SK-N-SH (cell line): ENCODE data around the gene REC8. TPM values are rescaled to one million over a fixed set of nuclear protein-coding genes. Genes with fewer than 3 reads are reported as not detected.

Experiments used
- CTCF ChIA-PET: fragments of 300-600, 350-600 bp; formaldehyde crosslinking; extraction: SDS; loops from one replicate; lab custom pipeline; 2021; lab: Yijun Ruan, JAX
- POLR2A ChIA-PET: fragments of 350-600 bp; sonication (Branson Sonifier 250); formaldehyde crosslinking; extraction: SDS; loops from one replicate; lab custom pipeline; 2020; ENCODE audit warnings: antibody characterized with exemption, inconsistent platforms; lab: Yijun Ruan, JAX
- DNase-seq: peaks from one replicate; pipeline ENCODE4 v3.0.0; 2012
- H2AFZ ChIP-seq: fragments of 200-600 bp; sonication (generic); 2 replicates; pipeline ENCODE4 v1.8.1; 2016; ENCODE audit warnings: antibody characterized with exemption, mild to moderate bottlenecking, low read depth
- H3F3A ChIP-seq: fragments of 200-600 bp; sonication (generic); replicated peaks from 2 replicates; pipeline ENCODE3; 2016; ENCODE audit warnings: antibody characterized with exemption, mild to moderate bottlenecking; ENCODE audit not compliant: insufficient read depth
- H3K27ac ChIP-seq, 2 experiments: fragments of 200-500 bp in 1 of 2; fragments of 200-600 bp in 1 of 2; sonication (Bioruptor generic) in 1 of 2; sonication (generic), shearing (Covaris generic) in 1 of 2; 2 replicates each; pipeline versions ENCODE4 v1.5.1 to v1.6.1; 2014 to 2016; ENCODE audit warnings: low read depth in 2 of 2, inconsistent platforms in 1 of 2, low read length in 1 of 2, mild to moderate bottlenecking in 1 of 2, mixed read lengths in 1 of 2
- H3K27me3 ChIP-seq: fragments of 200-600 bp; sonication (generic), shearing (Covaris generic); 2 replicates; pipeline ENCODE4 v1.6.1; 2016; ENCODE audit warnings: mixed run types; ENCODE audit not compliant: insufficient read depth
- H3K36me3 ChIP-seq, 2 experiments: fragments of 200-500 bp in 1 of 2; fragments of 200-600 bp in 1 of 2; sonication (Bioruptor generic) in 1 of 2; sonication (generic) in 1 of 2; replicated peaks in 1 of 2; 2 replicates each; pipeline versions ENCODE3 to v1.5.1; 2014 to 2016; ENCODE audit warnings: low read length in 1 of 2, mild to moderate bottlenecking in 1 of 2; ENCODE audit not compliant: insufficient read depth in 2 of 2, control insufficient read depth in 1 of 2
- H3K4me1 ChIP-seq, 2 experiments: fragments of 200-500 bp in 1 of 2; fragments of 200-600 bp in 1 of 2; sonication (Bioruptor generic) in 1 of 2; sonication (generic), shearing (Covaris generic) in 1 of 2; 2 replicates each; pipeline versions ENCODE4 v1.5.1 to v1.6.1; 2014 to 2016; ENCODE audit warnings: low read depth in 1 of 2, low read length in 1 of 2, mixed run types in 1 of 2; ENCODE audit not compliant: insufficient read depth in 2 of 2, control insufficient read depth in 1 of 2
- H3K4me2 ChIP-seq: fragments of 200-600 bp; sonication (generic), shearing (Covaris generic); 2 replicates; pipeline ENCODE4 v1.6.1; 2017; ENCODE audit warnings: mixed run types
- H3K4me3 ChIP-seq, 2 experiments: fragments of 200-500 bp in 1 of 2; fragments of 200-600 bp in 1 of 2; sonication (Bioruptor generic) in 1 of 2; sonication (generic), shearing (Covaris generic) in 1 of 2; 2 replicates each; pipeline versions ENCODE4 v1.5.1 to v1.8.1; 2014 to 2016; ENCODE audit warnings: low read depth in 2 of 2, inconsistent platforms in 1 of 2, low read length in 1 of 2, mild to moderate bottlenecking in 1 of 2, mixed read lengths in 1 of 2, moderate library complexity in 1 of 2
- H3K79me2 ChIP-seq: fragments of 200-600 bp; sonication (generic); 2 replicates; pipeline ENCODE4 v1.8.1; 2017; ENCODE audit warnings: mild to moderate bottlenecking; ENCODE audit not compliant: insufficient read depth
- H3K9ac ChIP-seq: fragments of 200-600 bp; sonication (generic); 2 replicates; pipeline ENCODE4 v1.6.1; 2017; ENCODE audit warnings: mixed run types
- H3K9me2 ChIP-seq: fragments of 200-600 bp; sonication (generic); 2 replicates; pipeline ENCODE4 v1.6.1; 2017; ENCODE audit warnings: mixed run types
- H3K9me3 ChIP-seq: fragments of 200-600 bp; sonication (generic); 2 replicates; pipeline ENCODE4 v1.6.1; 2017; ENCODE audit warnings: mixed run types, mild to moderate bottlenecking, moderate library complexity
- H4K20me1 ChIP-seq: fragments of 200-600 bp; sonication (generic); 2 replicates; pipeline ENCODE4 v1.6.1; 2017; ENCODE audit warnings: mild to moderate bottlenecking, mixed run types; ENCODE audit not compliant: insufficient read depth
- GABPA ChIP-seq: IDR thresholded peaks from 2 replicates; pipeline ENCODE4 v1.4.0; 2012; ENCODE audit warnings: low read depth, mild to moderate bottlenecking
- MEF2A ChIP-seq: IDR thresholded peaks from 2 replicates; pipeline ENCODE4 v1.4.0; 2012; ENCODE audit warnings: low read depth, borderline replicate concordance
- MXI1 ChIP-seq: IDR thresholded peaks from 2 replicates; pipeline ENCODE4 v1.6.1; 2012; ENCODE audit warnings: mild to moderate bottlenecking, low read depth, low read length, improper control_type of control experiment
- NFIC ChIP-seq: IDR thresholded peaks from 2 replicates; pipeline ENCODE4 v1.4.0; 2012; ENCODE audit warnings: borderline replicate concordance
- PBX3 ChIP-seq: IDR thresholded peaks from 2 replicates; pipeline ENCODE4; 2012
- POLR2AphosphoS5 ChIP-seq: IDR thresholded peaks from 2 replicates; pipeline ENCODE4 v1.6.1; 2012; ENCODE audit warnings: low read depth, low read length
- RCOR1 ChIP-seq: fragments of 150-350 bp; IDR thresholded peaks from 2 replicates; pipeline ENCODE4 v1.6.1; 2017; ENCODE audit warnings: antibody characterized with exemption, low read length
- SIN3A ChIP-seq: IDR thresholded peaks from 2 replicates; pipeline ENCODE4 v1.6.1; 2012; ENCODE audit warnings: low read depth, mild to moderate bottlenecking, low read length, moderate library complexity, borderline replicate concordance
- SMC3 ChIP-seq: IDR thresholded peaks from 2 replicates; pipeline ENCODE4 v1.6.1; 2012; ENCODE audit warnings: low read depth, low read length, improper control_type of control experiment
- TCF12 ChIP-seq: IDR thresholded peaks from 2 replicates; pipeline ENCODE4 v1.4.0; 2012
- YY1 ChIP-seq: IDR thresholded peaks from 2 replicates; pipeline ENCODE4 v1.4.0; 2012; ENCODE audit warnings: low read depth, mild to moderate bottlenecking
- WGBS: methylation state at CpG from one replicate; pipeline ENCODE4 v1.1.6; 2017; ENCODE audit warnings: low lambda C conversion rate; 5-methylcytosine and 5-hydroxymethylcytosine counted together
- polyA plus RNA-seq, 3 experiments: library from polyadenylated mRNA; depleted of rRNA; stranded (reverse); fragments of >200 nt; gene quantifications; 2 replicates each; pipeline ENCODE4 v1.2.3, GENCODE V29; 2012
- TF ChIP-seq, protein P1 (sequence below): fragments of 200-600 bp; sonication (generic); IDR thresholded peaks from 2 replicates; pipeline ENCODE4 v1.6.1; 2017; ENCODE audit warnings: antibody characterized with exemption, mild to moderate bottlenecking, moderate library complexity
- TF ChIP-seq, protein P2 (sequence below): fragments of 150-350 bp; IDR thresholded peaks from 2 replicates; pipeline ENCODE4 v1.6.1; 2017; ENCODE audit warnings: antibody characterized with exemption, low read length, low read depth, borderline replicate concordance
- TF ChIP-seq, protein P3 (sequence below): fragments of 150-350 bp; IDR thresholded peaks from 2 replicates; pipeline ENCODE4 v1.6.1; 2016; ENCODE audit warnings: mild to moderate bottlenecking, low read depth, low read length

Gene REC8
- polyA plus RNA-seq, 1 of the 3 experiments (the other 2 are of a cell fraction) = 23.2 TPM

DNA sequence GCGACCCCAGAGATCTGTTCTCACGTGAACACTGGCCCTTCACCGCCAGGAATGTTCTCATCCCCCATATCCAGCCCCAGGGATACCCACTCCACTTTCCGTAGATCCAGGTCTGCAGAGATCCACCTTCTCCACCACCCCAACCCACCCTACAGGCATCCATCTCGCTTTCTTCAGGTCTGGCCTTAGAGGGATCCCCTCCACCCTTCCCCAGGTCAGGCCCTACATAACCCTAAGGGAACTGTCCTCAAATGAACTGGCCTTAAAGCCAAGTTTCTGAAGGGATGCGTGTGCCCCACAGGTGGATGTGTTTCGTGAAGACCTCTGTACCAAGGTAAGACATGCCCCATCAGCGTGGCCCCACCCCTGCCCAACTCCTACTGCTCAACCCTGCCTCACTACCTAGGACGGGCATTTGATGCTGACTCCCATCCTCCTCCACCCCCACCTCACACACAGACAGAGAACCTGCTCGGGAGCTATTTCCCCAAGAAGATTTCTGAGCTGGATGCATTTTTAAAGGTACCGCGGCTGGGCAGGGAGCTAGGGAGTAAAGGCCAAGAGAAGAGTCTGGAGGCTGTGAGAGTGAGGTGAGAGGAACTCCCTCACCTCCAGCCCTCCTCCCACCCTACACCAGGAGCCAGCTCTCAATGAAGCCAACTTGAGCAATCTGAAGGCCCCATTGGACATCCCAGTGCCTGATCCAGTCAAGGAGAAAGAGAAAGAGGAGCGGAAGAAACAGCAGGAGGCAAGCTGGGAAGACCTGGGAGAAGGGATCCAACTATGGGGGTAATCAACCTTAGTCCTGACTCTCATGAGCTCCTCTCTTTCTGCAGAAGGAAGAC lies 35.0 kb upstream of the REC8 start (continued):
- TF ChIP-seq, protein P1, sequence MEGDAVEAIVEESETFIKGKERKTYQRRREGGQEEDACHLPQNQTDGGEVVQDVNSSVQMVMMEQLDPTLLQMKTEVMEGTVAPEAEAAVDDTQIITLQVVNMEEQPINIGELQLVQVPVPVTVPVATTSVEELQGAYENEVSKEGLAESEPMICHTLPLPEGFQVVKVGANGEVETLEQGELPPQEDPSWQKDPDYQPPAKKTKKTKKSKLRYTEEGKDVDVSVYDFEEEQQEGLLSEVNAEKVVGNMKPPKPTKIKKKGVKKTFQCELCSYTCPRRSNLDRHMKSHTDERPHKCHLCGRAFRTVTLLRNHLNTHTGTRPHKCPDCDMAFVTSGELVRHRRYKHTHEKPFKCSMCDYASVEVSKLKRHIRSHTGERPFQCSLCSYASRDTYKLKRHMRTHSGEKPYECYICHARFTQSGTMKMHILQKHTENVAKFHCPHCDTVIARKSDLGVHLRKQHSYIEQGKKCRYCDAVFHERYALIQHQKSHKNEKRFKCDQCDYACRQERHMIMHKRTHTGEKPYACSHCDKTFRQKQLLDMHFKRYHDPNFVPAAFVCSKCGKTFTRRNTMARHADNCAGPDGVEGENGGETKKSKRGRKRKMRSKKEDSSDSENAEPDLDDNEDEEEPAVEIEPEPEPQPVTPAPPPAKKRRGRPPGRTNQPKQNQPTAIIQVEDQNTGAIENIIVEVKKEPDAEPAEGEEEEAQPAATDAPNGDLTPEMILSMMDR = no peak

DNA sequence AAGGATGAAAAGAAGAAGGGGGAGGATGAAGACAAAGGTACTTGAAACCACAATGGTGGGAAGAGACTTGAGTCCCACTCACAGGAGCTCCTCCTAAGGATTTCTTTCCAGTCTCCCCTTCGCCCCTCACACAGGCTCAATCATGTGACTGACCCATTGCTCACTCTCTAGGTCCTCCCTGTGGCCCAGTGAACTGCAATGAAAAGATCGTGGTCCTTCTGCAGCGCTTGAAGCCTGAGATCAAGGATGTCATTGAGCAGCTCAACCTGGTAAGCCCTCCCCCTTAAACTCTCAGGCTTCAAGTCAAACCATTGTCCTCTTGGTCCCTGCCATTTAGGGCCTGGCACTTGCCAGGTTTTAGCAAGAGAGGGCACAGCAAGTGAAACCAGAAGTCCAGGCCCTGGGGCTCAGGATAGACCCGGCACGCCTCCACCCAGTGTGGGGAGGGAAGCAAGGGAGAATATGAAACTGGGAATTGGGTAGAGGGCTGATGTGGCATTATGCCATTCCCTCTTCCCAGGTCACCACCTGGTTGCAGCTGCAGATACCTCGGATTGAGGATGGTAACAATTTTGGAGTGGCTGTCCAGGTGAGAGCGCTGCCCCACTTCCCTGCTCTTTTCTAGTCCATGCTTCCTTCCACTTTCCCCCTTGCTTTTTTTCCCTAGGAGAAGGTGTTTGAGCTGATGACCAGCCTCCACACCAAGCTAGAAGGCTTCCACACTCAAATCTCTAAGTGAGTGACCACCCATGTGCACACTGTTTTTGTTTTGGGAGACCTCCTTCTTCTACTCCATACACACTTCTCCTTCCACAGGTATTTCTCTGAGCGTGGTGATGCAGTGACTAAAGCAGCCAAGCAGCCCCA lies 34.1 kb upstream of the REC8 start:
- 0 out of 4 replicates have a peak overlapping the region, but pooled peaks of 1 of the 2 experiments have one; percentile 82 for H3K4me3 ChIP-seq
- H3K27ac ChIP-seq = peak overlapping the region in 1 of 2 experiments; percentile 11; a peak in 1 of 4 replicates
- H3K9ac ChIP-seq = no peak overlapping the region
- H3F3A ChIP-seq = peaks cover 15% of the 10 kb centered on the region
- peaks cover 21 to 24% of the 10 kb centered on the region in 2 experiments for H3K36me3 ChIP-seq
- H2AFZ ChIP-seq = no peak overlapping the region
- H3K4me2 ChIP-seq = peak overlapping the region; percentile 82; the same call in 1 of the 2 replicates
- DNase-seq = no peak
- no peaks in the 10 kb centered on the region for H3K9me3 ChIP-seq
- no peaks in the 10 kb centered on the region for H4K20me1 ChIP-seq
- no peaks in the 10 kb centered on the region for H3K9me2 ChIP-seq
- CTCF ChIA-PET = interaction anchor here (0.7 to 4.7 kb wide), 5 partner anchors 9 to 47 kb away, joined by 3 to 22 read pairs (median 3); partner anchors contain the start of genes IRF9, PCK2 and RNF31
- peaks cover 37% of the 10 kb centered on the region for H3K79me2 ChIP-seq
- 92% methylated on average over 8 of the region's 8 CpGs for WGBS
- TF ChIP-seq POLR2AphosphoS5 = 0 out of 2 replicates have a peak, but pooled peaks have one; percentile 14
- no peak for TF ChIP-seq YY1
- no peaks in the 10 kb centered on the region for H3K27me3 ChIP-seq
- POLR2A ChIA-PET = interaction anchor here (0.6 to 3.0 kb wide), 6 partner anchors 9 to 1262 kb away, joined by 3 to 21 read pairs (median 5); partner anchors contain the start of genes DCAF11, IRF9, NRL and PSME2
- peaks cover 6 to 36% of the 10 kb centered on the region in 2 experiments; a peak in 3 of 4 replicates for H3K4me1 ChIP-seq

- Histone ChIP-seq H3K9me3 (no peaks in the 10 kb centered on the region), H3K4me3 (no peak overlapping the region), H3K79me2 (peaks cover 39% of the 10 kb centered on the region), H3F3A (peaks cover 18% of the 10 kb centered on the region), H3K4me2 (no peak overlapping the region), H3K27me3 (no peaks in the 10 kb centered on the region), H3K4me1 (peaks cover 6 to 36% of the 10 kb centered on the region in 2 experiments; a peak in 3 of 4 replicates), H2AFZ (no peak overlapping the region), H3K36me3 (peaks cover 21 to 33% of the 10 kb centered on the region in 2 experiments), H3K9me2 (no peaks in the 10 kb centered on the region), H4K20me1 (no peaks in the 10 kb centered on the region), H3K9ac (no peak overlapping the region), H3K27ac (no peak overlapping the region)
- ChIA-PET CTCF (interaction anchor here (1.1 to 4.7 kb wide), 4 partner anchors 8 to 30 kb away, joined by 3 to 22 read pairs (median 5); partner anchors contain the start of genes IRF9 and RNF31), POLR2A (interaction anchor here (1.1 to 1.8 kb wide), 3 partner anchors 8 to 32 kb away, joined by 3 to 5 read pairs (median 5); partner anchors contain the start of genes DCAF11, NRL and PSME2)
- WGBS = 91% methylated on average over 8 of the region's 13 CpGs
- DNase-seq = no peak
- TF ChIP-seq POLR2AphosphoS5 (no peak), RCOR1 (no peak), GABPA (no peak), PBX3 (no peak), SIN3A (no peak), SMC3 (no peak), MEF2A (no peak), TCF12 (no peak), NFIC (no peak), MXI1 (no peak)
- TF ChIP-seq, protein P2, sequence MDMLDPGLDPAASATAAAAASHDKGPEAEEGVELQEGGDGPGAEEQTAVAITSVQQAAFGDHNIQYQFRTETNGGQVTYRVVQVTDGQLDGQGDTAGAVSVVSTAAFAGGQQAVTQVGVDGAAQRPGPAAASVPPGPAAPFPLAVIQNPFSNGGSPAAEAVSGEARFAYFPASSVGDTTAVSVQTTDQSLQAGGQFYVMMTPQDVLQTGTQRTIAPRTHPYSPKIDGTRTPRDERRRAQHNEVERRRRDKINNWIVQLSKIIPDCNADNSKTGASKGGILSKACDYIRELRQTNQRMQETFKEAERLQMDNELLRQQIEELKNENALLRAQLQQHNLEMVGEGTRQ = no peak
- TF ChIP-seq, protein P3, sequence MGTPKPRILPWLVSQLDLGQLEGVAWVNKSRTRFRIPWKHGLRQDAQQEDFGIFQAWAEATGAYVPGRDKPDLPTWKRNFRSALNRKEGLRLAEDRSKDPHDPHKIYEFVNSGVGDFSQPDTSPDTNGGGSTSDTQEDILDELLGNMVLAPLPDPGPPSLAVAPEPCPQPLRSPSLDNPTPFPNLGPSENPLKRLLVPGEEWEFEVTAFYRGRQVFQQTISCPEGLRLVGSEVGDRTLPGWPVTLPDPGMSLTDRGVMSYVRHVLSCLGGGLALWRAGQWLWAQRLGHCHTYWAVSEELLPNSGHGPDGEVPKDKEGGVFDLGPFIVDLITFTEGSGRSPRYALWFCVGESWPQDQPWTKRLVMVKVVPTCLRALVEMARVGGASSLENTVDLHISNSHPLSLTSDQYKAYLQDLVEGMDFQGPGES = no peak
These were observed 33.2 kb upstream of the REC8 start for GRCh38 chr14:24138396-24139271.
